SH-SY5Y (cell line): ENCODE data around the gene C7orf33.

ENCODE experiments used
- GATA2 ChIP-seq: IDR thresholded peaks from 2 replicates; pipeline ENCODE4 v1.6.1; 2011; ENCODE audit warnings: mild to moderate bottlenecking, low read depth, low read length
- GATA3 ChIP-seq: IDR thresholded peaks from 2 replicates; pipeline ENCODE4 v1.6.1; 2011; ENCODE audit warnings: low read depth, mild to moderate bottlenecking, low read length, moderate library complexity

The C7orf33 gene, protein sequence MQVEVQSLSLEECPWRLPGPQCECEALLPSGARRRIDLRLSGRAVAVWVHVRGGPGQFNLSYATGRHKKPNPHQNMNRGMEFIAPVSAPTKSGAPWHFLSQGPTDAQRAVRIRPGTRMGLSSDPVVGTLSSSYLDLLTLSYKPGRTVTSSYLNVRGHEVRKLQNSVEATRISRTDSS

DNA sequence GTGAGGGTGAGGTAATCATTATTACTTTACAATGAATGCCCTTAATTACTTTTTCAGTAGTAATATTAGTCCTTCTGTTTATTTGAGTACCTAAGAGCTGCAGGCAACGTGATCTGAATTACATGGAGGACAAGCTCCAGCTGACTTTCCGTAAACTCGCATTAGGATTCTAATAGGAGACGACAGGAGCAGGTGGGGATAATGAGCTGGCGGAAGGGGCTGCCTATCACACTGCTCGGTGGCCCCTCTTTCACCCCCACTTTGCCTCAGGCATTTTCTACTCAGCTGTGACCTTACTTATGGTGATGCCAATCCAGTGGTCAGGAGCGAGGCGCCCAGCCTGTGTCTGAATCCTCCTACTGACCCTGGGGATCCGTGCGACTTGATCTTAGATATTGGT, at the start of gene C7orf33:
C7orf33 (plus strand) TSS at position 296 of the 400 bp plus-strand sequence. CDS start 160 bp downstream, outside the sequence.
- TF ChIP-seq GATA3 (no peak), GATA2 (no peak)

DNA sequence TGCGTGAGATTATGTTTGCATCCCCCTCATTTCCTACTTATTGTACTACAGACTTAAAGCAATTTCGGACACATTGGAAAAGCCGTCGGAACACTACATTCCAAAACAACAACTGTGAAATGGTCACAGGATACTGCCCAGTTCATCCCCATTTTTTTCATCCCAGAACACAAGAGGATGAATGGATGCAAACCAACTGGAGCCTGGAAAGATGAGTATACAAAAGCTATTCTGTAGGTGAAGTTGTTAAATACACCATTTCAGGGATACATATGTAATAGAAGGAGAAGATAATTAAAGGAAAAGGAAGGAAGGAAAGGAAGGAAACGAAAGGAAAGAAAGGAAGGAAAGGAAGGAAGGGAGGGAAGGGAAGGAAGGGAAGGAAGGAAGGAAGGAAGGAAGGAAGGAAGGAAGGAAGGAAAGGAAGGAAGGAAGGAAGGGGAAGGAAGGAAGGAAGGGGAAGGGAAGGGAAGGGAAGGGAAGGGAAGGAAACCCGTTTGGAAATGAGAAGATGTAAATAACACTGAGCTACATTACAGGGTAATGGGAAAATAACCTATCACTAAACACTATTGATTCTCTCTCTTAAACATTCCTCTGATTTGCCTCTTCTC, 48.6 kb upstream of the C7orf33 start:
- TF ChIP-seq GATA3 (no peak), GATA2 (no peak)

DNA sequence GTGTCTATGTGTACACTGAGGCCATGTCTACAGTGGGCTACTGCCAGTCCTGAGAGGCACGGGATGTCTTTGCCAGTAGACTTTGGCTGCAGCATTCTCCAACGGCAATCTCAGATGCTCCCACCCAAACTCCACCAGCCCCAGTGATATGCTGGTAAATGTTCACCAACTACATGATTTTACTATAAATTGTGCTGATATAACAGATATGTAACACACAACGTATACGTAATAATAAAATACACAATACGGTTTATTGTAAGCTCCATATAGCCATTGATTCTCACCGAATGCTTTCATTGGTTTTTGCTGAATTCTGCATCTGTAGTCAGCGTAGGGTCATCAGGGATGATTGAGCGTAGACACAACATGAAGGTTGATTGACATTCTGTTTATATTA, 47.3 kb upstream of the C7orf33 start:
- TF ChIP-seq GATA3 (no peak), GATA2 (no peak)

DNA sequence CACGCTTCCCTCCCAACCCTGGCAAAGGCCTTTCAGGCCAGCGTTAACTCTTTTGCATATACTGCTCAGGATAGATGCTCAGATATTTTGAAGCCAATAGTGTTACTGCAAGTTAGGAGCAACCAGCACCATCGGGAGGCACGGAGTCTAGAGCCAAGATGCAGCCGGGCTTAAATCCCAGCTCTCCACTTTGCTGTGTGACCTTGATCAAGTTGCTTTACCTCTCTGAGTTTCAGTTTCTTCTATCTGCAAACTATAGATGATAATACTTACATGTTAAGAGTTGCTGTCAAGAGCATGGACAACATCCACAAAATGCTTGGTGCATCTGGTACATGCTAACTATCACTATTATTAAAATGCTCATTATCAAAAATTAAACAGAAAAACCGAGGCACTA, 45.4 kb upstream of the C7orf33 start:
- TF ChIP-seq GATA2: no peak

DNA sequence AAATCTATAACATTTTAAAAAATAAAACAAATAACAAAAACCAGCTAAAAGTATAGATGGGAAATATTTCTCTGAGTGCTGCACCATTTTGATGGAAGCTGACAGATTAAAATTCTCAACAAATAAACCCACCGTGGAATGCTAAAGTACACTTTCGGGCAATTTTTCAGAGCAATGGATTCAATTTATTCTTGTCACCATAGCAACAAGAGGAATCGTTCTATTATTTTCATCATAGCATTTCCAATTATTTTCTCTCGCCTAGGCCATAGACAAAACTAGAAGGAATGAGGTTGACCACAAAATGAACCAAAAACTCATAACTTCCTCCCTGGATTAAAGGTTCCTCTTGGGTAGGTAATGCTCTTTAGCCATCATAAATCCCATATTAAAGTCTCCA, 44.6 kb upstream of the C7orf33 start:
- no peak for TF ChIP-seq GATA2

DNA sequence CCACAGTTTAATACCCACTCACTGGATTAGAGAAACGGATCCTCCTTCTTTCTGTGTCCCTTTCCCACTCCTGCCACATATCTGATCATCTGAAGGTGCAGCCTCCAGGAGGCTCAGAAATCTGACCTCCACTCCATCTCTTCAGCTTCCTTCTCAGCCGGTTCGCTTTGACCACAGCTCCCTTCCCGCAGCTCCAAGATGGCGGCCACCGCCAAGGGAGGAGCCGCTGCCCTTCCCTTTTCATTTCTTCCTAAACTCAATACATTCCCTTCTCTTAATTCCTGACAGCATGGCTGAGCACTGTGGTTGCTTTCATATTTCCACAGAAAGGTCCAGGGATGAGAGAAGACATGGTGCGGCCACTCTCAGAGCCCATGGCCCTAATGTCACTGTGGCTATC, 43.7 kb upstream of the C7orf33 start:
- TF ChIP-seq GATA2 (no peak), GATA3 (no peak)

DNA sequence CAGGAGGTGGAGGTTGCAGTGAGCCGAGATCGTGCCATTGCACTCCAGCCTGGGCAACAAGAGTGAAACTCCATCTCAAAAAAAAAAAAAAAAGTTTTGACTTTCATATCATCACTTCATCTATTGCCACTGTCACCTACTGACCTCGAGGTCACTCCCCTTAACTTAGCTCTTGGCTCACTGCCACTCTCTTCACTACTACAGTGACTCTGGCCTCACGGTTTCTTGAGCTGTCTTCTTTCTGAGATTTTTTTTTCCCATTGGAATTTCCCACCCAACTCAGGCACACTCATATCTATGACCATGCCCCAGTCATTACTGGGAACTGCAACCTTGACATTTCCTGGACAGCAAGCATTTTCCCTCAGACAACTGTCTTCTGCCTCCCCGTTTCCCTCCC, 42.6 kb upstream of the C7orf33 start:
- no peak for TF ChIP-seq GATA2
- TF ChIP-seq GATA3: no peak

DNA sequence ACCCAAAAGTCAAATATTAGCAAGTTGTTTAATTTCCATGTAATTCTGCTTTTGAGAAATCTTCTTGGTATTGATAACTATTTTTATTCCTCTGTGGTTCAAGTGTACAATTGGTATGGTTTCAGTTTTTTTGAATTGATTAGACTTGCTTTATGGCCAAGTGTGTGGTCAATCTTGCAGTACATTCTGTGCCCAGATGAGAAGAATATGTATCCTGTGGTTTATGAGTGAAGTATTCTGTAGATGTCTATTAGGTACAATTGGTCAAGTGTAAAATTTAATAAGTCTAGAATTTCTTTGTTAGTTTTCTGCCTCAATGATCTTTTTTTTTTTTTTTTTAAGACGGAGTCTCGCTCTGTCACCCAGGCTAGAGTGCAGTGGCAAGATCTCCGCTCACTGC, 36.6 kb upstream of the C7orf33 start:
- TF ChIP-seq GATA2: no peak
- no peak for TF ChIP-seq GATA3

DNA sequence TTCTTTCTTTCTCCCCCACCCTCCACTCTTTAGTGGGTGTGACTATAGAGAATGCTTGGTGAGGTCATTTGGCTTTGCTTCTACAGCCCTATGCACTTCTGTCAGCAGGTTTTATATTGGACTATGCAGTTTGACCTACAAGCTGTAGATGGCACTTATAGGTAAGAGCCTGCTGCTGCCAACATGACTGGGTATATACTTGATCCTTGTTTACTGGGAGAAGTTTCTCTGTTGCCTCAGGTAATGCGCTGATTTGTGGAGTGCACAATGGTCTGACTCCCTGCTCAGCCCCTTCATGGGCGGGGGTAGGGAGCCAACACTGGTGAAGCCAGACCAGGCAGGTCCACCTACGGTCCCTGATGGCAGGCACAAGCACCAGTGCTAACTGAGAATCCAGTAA, 33.7 kb upstream of the C7orf33 start:
- no peak for TF ChIP-seq GATA3
- no peak for TF ChIP-seq GATA2

DNA sequence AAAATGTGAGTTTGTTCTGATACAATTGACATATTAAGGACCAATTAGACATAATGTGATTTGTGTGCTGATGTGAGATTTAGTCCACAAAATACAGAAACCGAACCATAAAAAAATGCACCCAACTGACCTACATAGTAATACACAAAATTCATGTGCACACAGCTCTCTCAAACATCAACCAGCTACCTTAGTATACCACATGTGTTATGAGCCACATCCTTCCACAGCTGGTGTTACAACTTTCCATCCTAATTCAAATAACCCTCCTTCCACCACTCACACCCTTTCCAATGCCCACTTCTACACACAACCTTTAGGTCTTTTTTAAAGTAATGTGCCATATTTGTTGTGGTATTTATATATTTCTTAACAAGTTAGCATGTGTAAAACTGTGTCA, 31.7 kb upstream of the C7orf33 start:
- TF ChIP-seq GATA2: no peak
- no peak for TF ChIP-seq GATA3

DNA sequence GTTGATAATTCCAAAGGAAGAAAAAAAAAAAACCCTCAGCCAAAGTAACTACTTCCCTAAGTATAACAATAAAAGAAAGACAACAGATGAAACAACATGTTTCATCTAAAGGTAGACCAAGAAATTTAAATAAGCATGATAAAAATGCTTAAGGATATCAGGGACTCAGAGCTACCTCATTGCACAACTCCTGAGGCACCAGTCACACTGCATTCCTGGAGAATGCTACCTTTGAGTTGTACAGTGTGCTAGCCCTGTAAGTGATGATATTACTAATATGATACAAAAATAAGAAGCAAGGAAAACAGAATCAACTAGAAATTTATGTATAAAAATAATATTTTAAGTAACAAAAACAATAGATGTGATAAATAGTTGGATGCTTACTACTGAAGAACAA, 29.5 kb upstream of the C7orf33 start:
- no peak for TF ChIP-seq GATA3

DNA sequence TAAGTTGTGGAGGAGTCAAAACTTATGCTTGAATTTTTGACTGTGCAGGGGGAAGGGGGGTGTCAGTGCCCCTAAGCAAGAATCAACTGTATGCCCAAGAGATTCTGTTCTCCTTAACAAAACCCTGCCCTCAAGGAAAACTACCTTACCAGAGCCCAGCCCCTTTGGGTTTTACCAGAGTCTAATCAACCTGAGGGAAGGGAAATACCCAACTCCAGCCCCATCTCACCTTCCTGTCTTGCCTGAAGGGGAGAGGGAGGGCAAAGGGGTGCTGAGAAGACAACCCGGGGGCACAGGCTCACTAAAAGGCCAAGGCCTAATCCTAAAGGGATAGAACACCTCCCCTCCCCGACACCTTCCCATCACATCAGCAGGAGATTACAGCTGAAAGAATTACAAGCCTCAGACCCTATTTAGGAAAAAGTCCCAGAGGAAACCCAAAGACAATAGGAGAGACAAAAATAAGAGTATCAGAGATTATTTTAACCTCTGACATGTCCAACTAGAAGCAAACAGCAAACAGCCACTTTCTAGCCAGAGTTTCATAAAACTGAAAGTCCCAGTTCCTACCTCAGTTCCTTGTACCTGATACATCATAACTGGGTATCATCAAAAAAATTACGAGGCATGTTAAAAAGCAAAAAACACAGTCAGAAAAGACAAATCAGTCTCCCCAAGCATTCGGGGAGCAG, 26.8 kb upstream of the C7orf33 start:
- TF ChIP-seq GATA2: no peak
- no peak for TF ChIP-seq GATA3

DNA sequence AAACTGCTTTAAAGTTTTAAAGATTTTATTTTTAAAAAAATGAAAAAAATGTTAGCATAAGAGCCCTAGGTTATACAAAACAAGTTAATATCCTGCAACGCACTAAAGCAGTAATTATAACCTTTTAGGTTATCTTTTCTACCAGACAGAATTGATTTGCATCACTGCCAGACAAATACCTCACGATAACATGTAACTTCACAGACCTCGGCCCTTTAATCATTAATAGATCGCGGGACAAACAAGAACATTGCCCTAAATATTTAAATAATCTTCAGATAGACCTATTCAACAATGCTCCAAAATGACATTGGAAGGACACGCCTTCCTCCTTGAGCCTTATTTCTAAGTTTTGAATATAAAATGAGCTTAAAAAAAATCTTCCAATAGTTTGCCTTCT, 23.8 kb upstream of the C7orf33 start:
- no peak for TF ChIP-seq GATA3
- TF ChIP-seq GATA2: no peak

DNA sequence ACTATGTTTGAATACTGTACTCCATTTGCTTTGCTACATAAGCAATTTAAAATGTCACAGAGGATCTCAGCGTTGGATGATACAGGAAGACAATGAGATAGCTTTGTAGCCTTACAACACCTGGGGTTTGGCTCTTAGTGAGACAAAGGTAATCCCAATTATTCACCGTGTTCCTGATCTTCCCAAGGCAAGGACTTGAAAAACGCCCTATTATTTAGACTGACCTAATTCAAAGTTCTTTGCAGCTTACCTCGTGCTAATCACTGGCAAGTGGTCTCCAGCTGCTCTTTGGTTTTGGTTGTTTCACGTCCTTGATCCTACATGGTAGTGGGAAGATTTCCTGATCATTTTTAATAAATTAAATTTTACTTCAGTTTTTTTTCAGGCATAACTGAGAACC, 23.0 kb upstream of the C7orf33 start:
- TF ChIP-seq GATA2 (no peak), GATA3 (no peak)

DNA sequence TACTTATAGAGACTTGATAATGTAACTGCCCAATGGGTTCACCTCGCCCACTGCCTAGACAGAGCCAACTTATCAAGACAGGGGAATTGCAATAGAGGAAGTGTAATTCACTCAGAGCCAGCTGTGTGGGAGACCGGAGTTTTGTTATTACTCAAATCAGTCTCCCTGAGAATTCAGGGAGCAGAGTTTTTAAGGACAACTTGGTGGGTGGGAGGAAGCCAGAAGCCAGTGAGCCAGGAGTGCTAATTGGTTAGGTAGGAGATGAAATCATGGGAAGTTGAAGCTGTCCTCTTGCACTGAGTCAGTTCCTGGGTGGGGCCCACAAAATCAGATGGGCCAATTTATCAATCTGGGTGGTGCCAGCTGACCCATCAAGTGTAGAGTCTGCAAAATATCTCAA, 20.1 kb upstream of the C7orf33 start:
- TF ChIP-seq GATA3 (no peak), GATA2 (no peak)

DNA sequence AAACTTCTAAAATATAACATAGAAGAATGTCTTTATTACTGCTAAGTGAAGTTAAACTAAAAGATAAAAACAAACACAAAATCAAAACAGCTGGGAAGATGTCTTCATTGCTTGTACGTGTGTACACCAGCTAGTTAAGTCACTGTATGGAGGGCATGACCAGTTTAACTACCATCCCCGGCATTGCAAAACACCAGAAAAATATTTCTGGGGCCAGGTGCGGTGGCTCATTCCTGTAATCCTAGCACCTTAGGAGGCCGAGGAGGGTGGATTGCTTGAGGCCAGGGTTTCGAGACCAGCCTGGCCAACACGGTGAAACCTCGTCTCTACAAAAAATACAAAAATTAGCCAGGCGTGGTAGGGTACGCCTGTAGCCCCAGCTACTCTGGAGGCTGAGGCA, 19.2 kb upstream of the C7orf33 start:
- no peak for TF ChIP-seq GATA2
- no peak for TF ChIP-seq GATA3

DNA sequence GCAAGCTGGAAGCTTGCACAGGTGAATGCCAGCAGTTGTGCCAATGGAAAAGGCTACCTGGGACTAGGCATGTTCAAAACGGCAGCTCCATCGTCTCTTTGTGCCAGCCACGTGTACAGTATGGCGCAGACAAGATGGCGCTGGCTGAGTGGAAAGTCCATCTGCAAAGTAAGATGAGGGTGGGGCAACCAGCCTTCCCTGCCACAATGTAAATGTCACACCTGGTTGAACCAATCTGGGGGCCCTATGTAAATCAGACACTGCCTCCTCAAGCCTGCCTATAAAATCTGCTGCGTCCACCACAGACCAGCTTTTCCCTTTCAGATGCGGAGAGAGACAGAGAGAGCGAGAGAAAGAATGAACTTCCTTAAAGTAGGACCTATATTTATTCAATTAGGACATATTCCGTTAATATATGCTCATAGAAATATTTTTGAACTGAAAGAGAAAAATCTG, 18.5 kb upstream of the C7orf33 start:
- TF ChIP-seq GATA3 (no peak), GATA2 (no peak)
